Heart left ventricle (tissue), 16 donors: ENCODE results near the gene ACTA1. TPM values are rescaled to one million over a fixed set of nuclear protein-coding genes. Genes with fewer than 3 reads are reported as not detected.

Experiments used
- ATAC-seq, 4 donors: fragments of 200-7000 bp; cut with Tn5 transposase; one replicate each; pipeline ENCODE4 v1.9.1; 2020 to 2022; ENCODE audit warnings: moderate library complexity in 4 of 4, mild to moderate bottlenecking in 3 of 4, moderate number of reproducible peaks in 1 of 4
- DNase-seq, 5 donors: peaks; one replicate each; pipeline ENCODE4 v3.0.0-alpha.2; 2020
- H3K27ac ChIP-seq, 12 donors: fragments of 200-600 bp; sonication (generic) in 4 of 12; one replicate each; pipeline versions ENCODE4 v1.5.0 to v1.8.0; 2016 to 2022; ENCODE audit warnings: mild to moderate bottlenecking in 2 of 12
- H3K27me3 ChIP-seq, 9 donors: fragments of 200-600 bp; sonication (generic) in 2 of 9; one replicate each; pipeline versions ENCODE4 v1.5.1 to v1.8.0; 2016 to 2022; ENCODE audit warnings: mild to moderate bottlenecking in 3 of 9
- H3K36me3 ChIP-seq, 9 donors: fragments of 200-600 bp; sonication (generic) in 2 of 9; one replicate each; pipeline versions ENCODE4 v1.5.0 to v1.8.0; 2018 to 2022; ENCODE audit warnings: mild to moderate bottlenecking in 2 of 9
- H3K4me1 ChIP-seq, 12 donors: fragments of 200-600 bp; sonication (generic) in 4 of 12; one replicate each; pipeline versions ENCODE4 v1.5.0 to v1.8.0; 2016 to 2022; ENCODE audit warnings: mild to moderate bottlenecking in 3 of 12
- H3K4me3 ChIP-seq, 12 donors: fragments of 200-600 bp; sonication (generic) in 4 of 12; one replicate each; pipeline versions ENCODE4 v1.5.0 to v1.8.0; 2017 to 2022; ENCODE audit warnings: mild to moderate bottlenecking in 9 of 12, moderate library complexity in 4 of 12
- H3K9me3 ChIP-seq, 12 donors: fragments of 200-600 bp; sonication (generic) in 4 of 12; one replicate each; pipeline versions ENCODE4 v1.5.0 to v1.8.0; 2016 to 2022; ENCODE audit warnings: mild to moderate bottlenecking in 1 of 12
- CTCF ChIP-seq, 12 donors: fragments of 200-600 bp; sonication (generic) in 4 of 12; IDR thresholded peaks; one replicate each; pipeline versions ENCODE4 v1.5.0 to v1.8.0; 2018 to 2022; ENCODE audit warnings: antibody characterized with exemption in 12 of 12, mild to moderate bottlenecking in 5 of 12
- POLR2A ChIP-seq, 2 donors: fragments of 450-650 bp; IDR thresholded peaks; one replicate each; pipeline ENCODE4 v1.6.1; 2017; ENCODE audit warnings: antibody characterized with exemption in 2 of 2, mild to moderate bottlenecking in 2 of 2, moderate library complexity in 2 of 2
- WGBS, 4 donors: extraction: QIAGEN DNeasy Blood & Tissue Kit in 2 of 4; methylation state at CpG; one replicate each; pipeline versions ENCODE4 v1.1.5 to v1.1.7; 2013 to 2018; 5-methylcytosine and 5-hydroxymethylcytosine counted together
- intact Hi-C, 10 donors: fragments of 100-400 bp; cut with DNase I; formaldehyde crosslinking; loops; one replicate each; pipeline versions ENCODE4 v1.11.1 to v1.14.2; 2022
- polyA plus RNA-seq, 2 donors: library from polyadenylated mRNA; stranded (reverse); fragments of 200-250 nt; gene quantifications; one replicate each; pipeline ENCODE4 v1.2.3, GENCODE V29; 2013
- total RNA-seq, 9 donors: library from RNA; depleted of rRNA in 2 of 9; stranded (reverse); fragments of >200 nt in 2 of 9; fragmentation: NEBNext Ultra II Directional in 3 of 9; extraction: Animal tissue kit (Norgen Biotek cat#: 25700) in 3 of 9; gene quantifications; one replicate each; pipeline versions ENCODE4 v1.1.0 to v1.2.4, GENCODE V29; 2016 to 2023
- donor health status: ischemic (EF 13 %, LVEDD 7.1; RV severe dilation, severe dysfunction).
- donor health status: healthy with polysubstance abuse.
- donor health status: DM: no; HTN: yes; CAD: no.
- donor health status: DM: no; HTN: no; CAD: no.
- donor health status: ischemic (EF 25% LVEDD 6.9; RV normal size, moderate dysfunction).
- donor health status: ischemic (EF 25% LVEDD 5.7; RV mildly dilated, moderate dysfunction).
- donor health status: healthy.
- donor health status: DM: yes; HTN: yes; CAD: no.
- donor health status: ischemic (EF 35%, LVEDD 5.7; RV mildly dilated, moderate dysfunction).
- donor health status: nonischemic (EF 11% LVEDD 7.7; RV severe dilation, severe dysfunction).
- donor health status: DM: yes; HTN: yes; CAD: no.
- donor health status: PGD.
- donor health status: ischemic (EF 29% LVEDD 5.4; RV normal size, mild dysfunction).
- donor health status: nonischemic (EF 23%, LVEDD 6.1; RV moderate dilation, normal function).

Gene ACTA1
- total and polyA plus RNA-seq, 11 donors: 1,926 to 30,941 (median 8,475) TPM

- Histone ChIP-seq H3K36me3 (no peaks in the 10 kb centered on the region), H3K4me3 (no peak overlapping the region), H3K9me3 (no peaks in the 10 kb centered on the region), H3K27ac (peak overlapping the region in 8 of 12 donors; percentile 70 to 98 (median 88)), H3K4me1 (peaks cover 3 to 48% (median 36%) of the 10 kb centered on the region in 12 donors), H3K27me3 (peaks cover 0 to 33% (median 13%) of the 10 kb centered on the region in 9 donors)
- DNase-seq (no peak), ATAC-seq (no peak)
- TF ChIP-seq POLR2A (IDR thresholded peaks at IDR 0.05): no peak
- TF ChIP-seq CTCF (IDR thresholded peaks at IDR 0.05): no peak
- intact Hi-C loops: loop anchor here in 1 of 10 donors (5.0 kb wide), 1 partner anchor 45 kb away; no protein-coding TSS in a partner anchor
- WGBS, 4 donors: 82 to 90% (median 88%) methylated on average over 7 of the region's 7 CpGs
These were observed 21.8 kb downstream of the ACTA1 start for GRCh38 chr1:229412056-229412455.

- DNase-seq: no peak
- no peaks in the 10 kb centered on the region for H3K9me3 ChIP-seq
- H3K36me3 ChIP-seq: no peaks in the 10 kb centered on the region
- no peak for TF ChIP-seq CTCF (IDR thresholded peaks at IDR 0.05)
- TF ChIP-seq POLR2A (IDR thresholded peaks at IDR 0.05): no peak
- 39 to 52% (median 46%) methylated on average over 9 to 11 of the region's 11 CpGs for WGBS, 4 donors
- no peak for ATAC-seq
- no peak overlapping the region for H3K4me3 ChIP-seq
- peaks cover 0 to 38% (median 18%) of the 10 kb centered on the region in 9 donors for H3K27me3 ChIP-seq
- intact Hi-C loops: loop anchor here in 2 of 10 donors (2.0 to 5.0 kb wide), 2 partner anchors 41 to 44 kb away; no protein-coding TSS in a partner anchor
- peaks cover 3 to 51% (median 37%) of the 10 kb centered on the region in 12 donors for H3K4me1 ChIP-seq
- peak overlapping the region in 10 of 12 donors; percentile 58 to 98 (median 82) for H3K27ac ChIP-seq
These were observed 22.3 kb downstream of the ACTA1 start for GRCh38 chr1:229411434-229412055.

- ATAC-seq (peak; percentile 66 to 84 (median 80)), DNase-seq (peak; percentile 80 to 90 (median 83))
- peaks cover 3 to 51% (median 37%) of the 10 kb centered on the region in 12 donors for H3K4me1 ChIP-seq
- intact Hi-C loops: loop anchor here in 2 of 10 donors (2.0 to 5.0 kb wide), 2 partner anchors 40 to 44 kb away; no protein-coding TSS in a partner anchor
- peak overlapping the region in 7 of 12 donors; percentile 5 to 42 (median 30) for H3K4me3 ChIP-seq
- H3K9me3 ChIP-seq: no peaks in the 10 kb centered on the region
- 8 to 11% (median 10%) methylated on average over 14 of the region's 14 CpGs for WGBS, 4 donors
- H3K36me3 ChIP-seq: no peaks in the 10 kb centered on the region
- peaks cover 0 to 43% (median 24%) of the 10 kb centered on the region in 9 donors for H3K27me3 ChIP-seq
- no peak for TF ChIP-seq POLR2A (IDR thresholded peaks at IDR 0.05)
- no peak for TF ChIP-seq CTCF (IDR thresholded peaks at IDR 0.05)
- peak overlapping the region; percentile 50 to 98 (median 92) for H3K27ac ChIP-seq
These were observed 23.0 kb downstream of the ACTA1 start for GRCh38 chr1:229410692-229411433.

- H3K4me1 ChIP-seq: peaks cover 3 to 51% (median 37%) of the 10 kb centered on the region in 12 donors
- peak overlapping the region; percentile 50 to 98 (median 92) for H3K27ac ChIP-seq
- no peaks in the 10 kb centered on the region for H3K36me3 ChIP-seq
- DNase-seq: no peak
- intact Hi-C loops: loop anchor here in 2 of 10 donors (2.0 to 5.0 kb wide), 2 partner anchors 40 to 43 kb away; no protein-coding TSS in a partner anchor
- H3K4me3 ChIP-seq: peak overlapping the region in 8 of 12 donors; percentile 5 to 42 (median 28)
- no peaks in the 10 kb centered on the region for H3K9me3 ChIP-seq
- TF ChIP-seq POLR2A (IDR thresholded peaks at IDR 0.05) (no peak), CTCF (IDR thresholded peaks at IDR 0.05) (no peak)
- ATAC-seq: no peak
- peaks cover 0 to 47% (median 25%) of the 10 kb centered on the region in 9 donors for H3K27me3 ChIP-seq
- 41 to 54% (median 46%) methylated on average over 8 to 9 of the region's 9 CpGs for WGBS, 4 donors
These were observed 23.6 kb downstream of the ACTA1 start for GRCh38 chr1:229410370-229410691.
